HepG2 (cell line): ENCODE results near the gene IQCK. TPM values are rescaled to one million over a fixed set of nuclear protein-coding genes. Genes with fewer than 3 reads are reported as not detected.

Experiments used
- ATAC-seq: fragments of 200-7000 bp; cut with Tn5 transposase; 3 replicates; pipeline ENCODE4 v1.9.1; 2020; ENCODE audit warnings: mild to moderate bottlenecking, moderate library complexity
- BruUV-seq: library from RNA; stranded (reverse); fragments of 400-500 nt; replicated peaks from 2 replicates; lab custom pipeline; 2021; lab: Mats Ljungman, UMichigan
- CTCF ChIA-PET: fragments of 300-600 bp; formaldehyde crosslinking; extraction: SDS; loops from one replicate; lab custom pipeline; 2021; ENCODE audit warnings: low total read pairs, inconsistent platforms, low intra/inter-chr PET ratio; lab: Yijun Ruan, JAX
- POLR2A ChIA-PET: fragments of 350-600 bp; sonication (Branson Sonifier 250); formaldehyde crosslinking; loops from one replicate; lab custom pipeline; 2020; ENCODE audit warnings: antibody characterized with exemption, inconsistent platforms; lab: Yijun Ruan, JAX
- DNase-seq: peaks from one replicate; pipeline ENCODE4 v3.0.0-alpha.2; 2015; ENCODE audit warnings: low spot score
- FAIRE-seq: peaks from 3 replicates; lab custom pipeline; 2011; peaks lifted over from hg19 to GRCh38; lab: Jason Lieb, UNC
- H2AFZ ChIP-seq: one replicate; pipeline ENCODE4 v1.6.1; 2011; ENCODE audit warnings: low read length, inconsistent platforms
- H3K27ac ChIP-seq: fragments of 300-600 bp; 3 replicates; pipeline ENCODE4 v1.8.0; 2011; ENCODE audit warnings: mixed run types, mild to moderate bottlenecking, mixed read lengths, low read length, inconsistent platforms; ENCODE audit not compliant: insufficient read depth; ENCODE audit errors: extremely low read length
- H3K27me3 ChIP-seq, 2 experiments: fragments of 200-600 bp in 1 of 2; 2 replicates in 1 of 2; 3 replicates in 1 of 2; pipeline versions ENCODE4 v1.6.0 to v1.8.0; 2011; ENCODE audit warnings: low read length in 2 of 2, mild to moderate bottlenecking in 2 of 2, moderate library complexity in 2 of 2, inconsistent platforms in 1 of 2; ENCODE audit not compliant: insufficient read depth in 2 of 2, control insufficient read depth in 1 of 2
- H3K36me3 ChIP-seq, 2 experiments: fragments of 200-600 bp in 1 of 2; replicated peaks in 1 of 2; 2 replicates in 1 of 2; 3 replicates in 1 of 2; pipeline versions ENCODE4 v1.5.1 to v1.8.0; 2011; ENCODE audit warnings: low read length in 2 of 2, inconsistent platforms in 1 of 2; ENCODE audit not compliant: insufficient read depth in 2 of 2, control insufficient read depth in 1 of 2
- H3K4me1 ChIP-seq: 2 replicates; pipeline ENCODE4 v1.5.1; 2012; ENCODE audit warnings: low read length, inconsistent platforms; ENCODE audit not compliant: insufficient read depth
- H3K4me2 ChIP-seq: 2 replicates; pipeline ENCODE4 v1.6.0; 2011; ENCODE audit warnings: low read depth, low read length, inconsistent platforms
- H3K4me3 ChIP-seq, 3 experiments: fragments of 200-600 bp in 1 of 3; sonication (generic), shearing (Covaris generic) in 1 of 3; replicated peaks in 1 of 3; 2 replicates each; pipeline ENCODE4 v1.5.1; 2011 to 2016; ENCODE audit warnings: low read length in 3 of 3, inconsistent platforms in 2 of 3, low read depth in 2 of 3, mild to moderate bottlenecking in 2 of 3, control low read depth in 1 of 3, mixed read lengths in 1 of 3; ENCODE audit not compliant: insufficient read depth in 1 of 3
- H3K79me2 ChIP-seq: one replicate; pipeline ENCODE4 v1.6.1; 2011; ENCODE audit warnings: low read length, inconsistent platforms; ENCODE audit not compliant: insufficient read depth
- H3K9ac ChIP-seq: 2 replicates; pipeline ENCODE4 v1.6.0; 2011; ENCODE audit warnings: mild to moderate bottlenecking, low read depth, low read length, inconsistent platforms; ENCODE audit not compliant: insufficient read depth
- H3K9me3 ChIP-seq: 2 replicates; pipeline ENCODE4 v1.5.1; 2012; ENCODE audit warnings: mild to moderate bottlenecking, low read length
- H4K20me1 ChIP-seq: 2 replicates; pipeline ENCODE4 v1.6.0; 2011; ENCODE audit warnings: inconsistent platforms, mild to moderate bottlenecking, low read length, moderate library complexity; ENCODE audit not compliant: insufficient read depth
- ARHGAP35 ChIP-seq: sonication (generic); formaldehyde crosslinking; IDR thresholded peaks from 2 replicates; pipeline ENCODE4 v1.9.0; 2022; ENCODE audit warnings: mild to moderate bottlenecking, inconsistent platforms, moderate library complexity, missing genetic modification reagents, borderline replicate concordance
- ATRX ChIP-seq: sonication (generic); formaldehyde crosslinking; IDR thresholded peaks from 2 replicates; pipeline ENCODE4 v1.4.0; 2020; ENCODE audit warnings: missing genetic modification reagents, borderline replicate concordance
- EP300 ChIP-seq, 3 experiments: sonication (generic) in 1 of 3; formaldehyde crosslinking in 1 of 3; IDR thresholded peaks; 2 replicates each; pipeline versions ENCODE4 v1.5.1 to v1.6.1; 2011 to 2020; ENCODE audit warnings: low read depth in 2 of 3, low read length in 2 of 3, borderline replicate concordance in 1 of 3, improper control_type of control experiment in 1 of 3, mild to moderate bottlenecking in 1 of 3, missing genetic modification reagents in 1 of 3, moderate library complexity in 1 of 3
- HMGXB4 ChIP-seq, 2 experiments: sonication (generic) in 1 of 2; formaldehyde crosslinking in 1 of 2; IDR thresholded peaks; 2 replicates each; pipeline versions ENCODE4 v1.4.0 to v1.6.1; 2018 to 2020; ENCODE audit warnings: missing genetic modification reagents in 2 of 2, borderline replicate concordance in 1 of 2, low read depth in 1 of 2, mild to moderate bottlenecking in 1 of 2, missing biosample characterization in 1 of 2
- HNRNPL ChIP-seq: fragments of 200-400 bp; formaldehyde crosslinking; IDR thresholded peaks from 2 replicates; pipeline ENCODE4 v1.6.1; 2017; ENCODE audit warnings: mild to moderate bottlenecking, low read depth, low read length
- MEIS1 ChIP-seq: sonication (generic); formaldehyde crosslinking; IDR thresholded peaks from 2 replicates; pipeline ENCODE4 v1.9.0; 2021; ENCODE audit warnings: mild to moderate bottlenecking, missing genetic modification reagents, moderate library complexity, borderline replicate concordance
- NR2F6 ChIP-seq, 2 experiments: IDR thresholded peaks; 2 replicates each; pipeline ENCODE4 v1.6.1; 2016; ENCODE audit warnings: antibody characterized with exemption in 1 of 2, mild to moderate bottlenecking in 1 of 2
- PHB2 ChIP-seq: fragments of 450-650 bp; IDR thresholded peaks from 2 replicates; pipeline ENCODE4 v1.6.1; 2018; ENCODE audit not compliant: partially characterized antibody
- RARG ChIP-seq: sonication (generic); formaldehyde crosslinking; IDR thresholded peaks from 2 replicates; pipeline ENCODE4 v1.4.0; 2020; ENCODE audit warnings: low read depth, mild to moderate bottlenecking, missing genetic modification reagents
- RXRA ChIP-seq: sonication (generic); formaldehyde crosslinking; IDR thresholded peaks from 2 replicates; pipeline ENCODE4 v1.5.1; 2020; ENCODE audit warnings: missing genetic modification reagents
- SP5 ChIP-seq: IDR thresholded peaks from 2 replicates; pipeline ENCODE4 v1.6.1; 2016; ENCODE audit warnings: low read depth, borderline replicate concordance
- SRSF9 ChIP-seq: fragments of 200-400 bp; formaldehyde crosslinking; IDR thresholded peaks from 2 replicates; pipeline ENCODE4 v1.6.1; 2018; ENCODE audit warnings: borderline replicate concordance, mild to moderate bottlenecking, low read depth, low read length; ENCODE audit not compliant: insufficient read depth, poor library complexity, severe bottlenecking
- ZFP1 ChIP-seq: IDR thresholded peaks from 2 replicates; pipeline ENCODE4 v1.6.1; 2016
- ZNF331 ChIP-seq: sonication (generic); formaldehyde crosslinking; IDR thresholded peaks from 2 replicates; pipeline ENCODE4 v1.4.0; 2020; ENCODE audit warnings: missing genetic modification reagents
- ZNF879 ChIP-seq: sonication (generic); formaldehyde crosslinking; IDR thresholded peaks from 2 replicates; pipeline ENCODE4 v1.8.1; 2023; ENCODE audit warnings: missing genetic modification reagents
- WGBS: methylation state at CpG from one replicate; pipeline ENCODE4 v1.1.6; 2017; ENCODE audit warnings: low lambda C conversion rate; 5-methylcytosine and 5-hydroxymethylcytosine counted together
- in situ Hi-C: cut with HindIII; loops from 2 replicates; pipeline ENCODE4 v1.10.0; 2017; ENCODE audit warnings: low pct_unique_long_range_greater_than_20kb; ENCODE audit not compliant: extremely low pct_ligation_motif_present
- intact Hi-C: fragments of 100-400 bp; cut with micrococcal nuclease; formaldehyde crosslinking; loops from one replicate; pipeline ENCODE4 v1.10.0; 2022; ENCODE audit not compliant: unreplicated experiment
- polyA plus RNA-seq, 8 experiments: library from polyadenylated mRNA; depleted of rRNA in 3 of 8; stranded (reverse) in 7 of 8; unstranded in 1 of 8; fragments of >200 nt; fragmentation: Illumina TruSeq in 4 of 8; extraction: Trizol in 4 of 8; gene quantifications; 2 replicates each; pipeline versions ENCODE4 v1.2.1 to v1.2.3, GENCODE V29; 2011 to 2016; ENCODE audit warnings: low read depth in 4 of 8, missing spikeins in 1 of 8, mixed read lengths in 1 of 8; ENCODE audit not compliant: insufficient read depth in 1 of 8
- total RNA-seq, 5 experiments: library from RNA; depleted of rRNA; stranded (reverse); fragments of >200 nt; fragmentation: Illumina TruSeq; extraction: Trizol; gene quantifications; 2 replicates each; pipeline ENCODE4 v1.2.3, GENCODE V29; 2016; ENCODE audit warnings: low read depth in 1 of 5

IQCK gene
- total and polyA plus RNA-seq, 2 of the 13 experiments (the other 11 are each of a cell fraction or from before 2014, with no cell fraction given), result 5.1 to 7.3 TPM

GRCh38 chr16:19835196-19835595, 117.1 kb downstream of the IQCK start:
- BruUV-seq, result no TSS peak
- Histone ChIP-seq H4K20me1 (no peaks in the 10 kb centered on the region), H2AFZ (no peak overlapping the region), H3K9ac (no peak overlapping the region), H3K27ac (no peak overlapping the region), H3K4me3 (no peak overlapping the region), H3K79me2 (no peaks in the 10 kb centered on the region), H3K4me2 (no peak overlapping the region), H3K36me3 (no peaks in the 10 kb centered on the region), H3K4me1 (no peaks in the 10 kb centered on the region), H3K9me3 (no peaks in the 10 kb centered on the region), H3K27me3 (no peaks in the 10 kb centered on the region)
- no peak for FAIRE-seq
- POLR2A ChIA-PET, result no interaction called here
- CTCF ChIA-PET, result no interaction called here
- ATAC-seq, result no peak
- intact Hi-C loops (no loop called here), in situ Hi-C loops (no loop called here)
- no peak for DNase-seq
- 70% methylated on average over 3 of the region's 3 CpGs for WGBS
- no peak for TF ChIP-seq SP5 (CRISPR knock-in tag)
- TF ChIP-seq HNRNPL, result no peak
- no peak for TF ChIP-seq ZNF331 (CRISPR knock-in tag)
- no peak for TF ChIP-seq ZNF879 (CRISPR knock-in tag)
- no peak for TF ChIP-seq NR2F6 (IDR thresholded peaks at IDR 0.05)
- no peak for TF ChIP-seq NR2F6 (CRISPR knock-in tag; IDR thresholded peaks at IDR 0.05)
- TF ChIP-seq RXRA (CRISPR knock-in tag), result no peak
- TF ChIP-seq PHB2, result no peak
- no peak for TF ChIP-seq RARG (CRISPR knock-in tag)
- TF ChIP-seq ATRX (CRISPR knock-in tag), result no peak
- TF ChIP-seq ARHGAP35, result no peak
- no peak for TF ChIP-seq SRSF9
- TF ChIP-seq MEIS1, result no peak
- TF ChIP-seq ZFP1, result no peak
- TF ChIP-seq EP300 (IDR thresholded peaks at IDR 0.05; ENCODE audit: low read depth in 2 of 2, low read length in 2 of 2), result no peak
- no peak for TF ChIP-seq EP300 (CRISPR knock-in tag; IDR thresholded peaks at IDR 0.05; ENCODE audit: borderline replicate concordance)
- no peak for TF ChIP-seq HMGXB4 (CRISPR knock-in tag; IDR thresholded peaks at IDR 0.05; ENCODE audit: borderline replicate concordance in 1 of 2, low read depth in 1 of 2)
